SK-N-MC (cell line): Measurements from ENCODE around the gene ORM2.

Source experiments
- EZH2 ChIP-seq: fragments of 200-600 bp; sonication (generic); IDR thresholded peaks from one replicate; pipeline ENCODE4 v1.6.1; 2017; ENCODE audit warnings: antibody characterized with exemption
- POLR2AphosphoS5 ChIP-seq: IDR thresholded peaks from 2 replicates; pipeline ENCODE4 v1.6.1; 2012; ENCODE audit warnings: mild to moderate bottlenecking, low read depth, low read length, borderline replicate concordance

- TF ChIP-seq EZH2 (no peak), POLR2AphosphoS5 (no peak)
These were observed 43.3 kb downstream of the ORM2 start for GRCh38 chr9:114372921-114373448.
